K562 (cell line): Measurements from ENCODE around the gene LRMDA. TPM values are rescaled to one million over a fixed set of nuclear protein-coding genes. Genes with fewer than 3 reads are reported as not detected.

Source experiments
- ATAC-seq: fragments of 200-7000 bp; cut with Tn5 transposase; 3 replicates; pipeline ENCODE4 v1.9.1; 2020; ENCODE audit warnings: moderate library complexity
- BruUV-seq: library from RNA; stranded (reverse); fragments of 400-500 nt; replicated peaks from 2 replicates; lab custom pipeline; 2021; lab: Mats Ljungman, UMichigan
- CTCF ChIA-PET: fragments of 300-600 bp; formaldehyde crosslinking; extraction: SDS; loops from one replicate; lab custom pipeline; 2021; ENCODE audit warnings: low intra/inter-chr PET ratio; lab: Yijun Ruan, JAX
- POLR2A ChIA-PET: fragments of 300-600, 350-650 bp; sonication (Branson Sonifier 250); formaldehyde crosslinking; extraction: SDS; loops from one replicate; lab custom pipeline; 2021; ENCODE audit warnings: antibody characterized with exemption, inconsistent platforms; lab: Yijun Ruan, JAX
- DNase-seq, 4 experiments: peaks; one replicate each; pipeline versions ENCODE4 v3.0.0 to v3.0.0-alpha.2; 2011 to 2018; ENCODE audit warnings: low spot score in 3 of 4, mixed read lengths in 3 of 4; ENCODE audit errors: extremely low read depth in 1 of 4
- FAIRE-seq: peaks from 2 replicates; lab custom pipeline; 2011; peaks lifted over from hg19 to GRCh38; lab: Jason Lieb, UNC
- H2AFZ ChIP-seq: 2 replicates; pipeline ENCODE4 v1.6.0; 2011; ENCODE audit warnings: low read depth, low read length, control low read depth, inconsistent platforms
- H3K27ac ChIP-seq: fragments of 200-600 bp; 3 replicates; pipeline ENCODE4 v1.8.0; 2011; ENCODE audit warnings: low read depth, mild to moderate bottlenecking, control low read depth, inconsistent platforms, low read length, moderate library complexity, mixed read lengths; ENCODE audit errors: extremely low read depth
- H3K27me3 ChIP-seq, 2 experiments: fragments of 300-600 bp in 1 of 2; 2 replicates in 1 of 2; 3 replicates in 1 of 2; pipeline versions ENCODE4 v1.6.0 to v1.8.0; 2011; ENCODE audit warnings: inconsistent platforms in 2 of 2, low read length in 2 of 2, mild to moderate bottlenecking in 1 of 2, mixed read lengths in 1 of 2, moderate library complexity in 1 of 2; ENCODE audit not compliant: control insufficient read depth in 2 of 2, insufficient read depth in 2 of 2
- H3K36me3 ChIP-seq: fragments of 300-600 bp; 3 replicates; pipeline ENCODE4 v1.8.0; 2011; ENCODE audit warnings: mild to moderate bottlenecking, low read length, inconsistent platforms; ENCODE audit not compliant: control insufficient read depth, insufficient read depth
- H3K4me1 ChIP-seq, 2 experiments: fragments of 200-600 bp in 1 of 2; replicated peaks in 1 of 2; 2 replicates in 1 of 2; 3 replicates in 1 of 2; pipeline versions ENCODE4 v1.5.1 to v1.8.0; 2011; ENCODE audit warnings: inconsistent platforms in 2 of 2, low read length in 2 of 2, mild to moderate bottlenecking in 1 of 2, mixed read lengths in 1 of 2, moderate library complexity in 1 of 2; ENCODE audit not compliant: control insufficient read depth in 2 of 2, insufficient read depth in 2 of 2
- H3K4me2 ChIP-seq: 2 replicates; pipeline ENCODE4 v1.6.1; 2011; ENCODE audit warnings: low read length, control low read depth, inconsistent platforms, mixed read lengths; ENCODE audit not compliant: insufficient read depth
- H3K4me3 ChIP-seq: fragments of 200-600 bp; sonication (generic), shearing (Covaris generic); 2 replicates; pipeline ENCODE4 v1.5.1; 2016; ENCODE audit warnings: control low read depth, inconsistent platforms
- H3K79me2 ChIP-seq: fragments of 200-600 bp; 3 replicates; pipeline ENCODE4 v1.8.0; 2011; ENCODE audit warnings: low read length, inconsistent platforms; ENCODE audit not compliant: control insufficient read depth, insufficient read depth
- H3K9ac ChIP-seq, 2 experiments: 2 replicates each; pipeline versions ENCODE4 v1.6.0 to v1.6.1; 2011; ENCODE audit warnings: low read depth in 2 of 2, low read length in 2 of 2, control low read depth in 1 of 2, inconsistent platforms in 1 of 2, mild to moderate bottlenecking in 1 of 2, mixed read lengths in 1 of 2; ENCODE audit not compliant: insufficient read depth in 1 of 2
- H3K9me1 ChIP-seq: one replicate; pipeline ENCODE4 v1.6.0; 2011; ENCODE audit warnings: inconsistent platforms, mild to moderate bottlenecking, low read length, moderate library complexity; ENCODE audit not compliant: control insufficient read depth, insufficient read depth
- H3K9me3 ChIP-seq: replicated peaks from 2 replicates; pipeline ENCODE4 v1.5.1; 2011; ENCODE audit warnings: low read depth, low read length, inconsistent platforms; ENCODE audit not compliant: control insufficient read depth, insufficient read depth
- H4K20me1 ChIP-seq: replicated peaks from 2 replicates; pipeline ENCODE4 v1.6.1; 2011; ENCODE audit warnings: low read length, inconsistent platforms, mixed read lengths; ENCODE audit not compliant: control insufficient read depth, insufficient read depth
- ATF2 ChIP-seq: sonication (generic); formaldehyde crosslinking; IDR thresholded peaks from 2 replicates; pipeline ENCODE4 v1.8.1; 2022; ENCODE audit warnings: missing genetic modification reagents
- HDAC6 ChIP-seq: IDR thresholded peaks from 2 replicates; pipeline ENCODE4 v1.6.1; 2012; ENCODE audit warnings: low read depth, mild to moderate bottlenecking, control low read depth, inconsistent platforms, low read length, moderate library complexity
- KLF13 ChIP-seq: fragments of 450-650 bp; IDR thresholded peaks from 2 replicates; pipeline ENCODE4 v1.6.1; 2016; ENCODE audit warnings: missing genetic modification characterization, low read depth, mild to moderate bottlenecking, missing compliant biosample characterization, moderate library complexity, borderline replicate concordance
- NR2F6 ChIP-seq: fragments of 450-650 bp; formaldehyde crosslinking; IDR thresholded peaks from 2 replicates; pipeline ENCODE4 v1.4.0; 2020; ENCODE audit warnings: mild to moderate bottlenecking
- PREB ChIP-seq: sonication (generic); formaldehyde crosslinking; IDR thresholded peaks from 2 replicates; pipeline ENCODE4 v1.8.1; 2023; ENCODE audit warnings: mild to moderate bottlenecking, missing genetic modification reagents
- RBM34 ChIP-seq: fragments of 200-400 bp; formaldehyde crosslinking; IDR thresholded peaks from 2 replicates; pipeline ENCODE4 v1.6.1; 2018; ENCODE audit warnings: low read length, borderline replicate concordance; ENCODE audit not compliant: insufficient read depth
- STAT5A ChIP-seq: IDR thresholded peaks from 2 replicates; pipeline ENCODE4 v1.6.1; 2012; ENCODE audit warnings: low read length, inconsistent platforms, borderline replicate concordance
- WGBS: fragments of 100-300 bp; shearing (Covaris generic); methylation state at CpG from one replicate; pipeline ENCODE4 v1.1.6; 2016; ENCODE audit warnings: low coverage, mixed read lengths; ENCODE audit not compliant: insufficient coverage; ENCODE audit errors: missing lambda C conversion rate; 5-methylcytosine and 5-hydroxymethylcytosine counted together
- in situ Hi-C: fragments of 300-500 bp; cut with MboI; formaldehyde crosslinking; loops from 4 replicates; pipeline ENCODE4 v1.15.0; 2018; ENCODE audit warnings: inconsistent platforms, mixed read lengths
- intact Hi-C: fragments of 100-400 bp; cut with micrococcal nuclease; formaldehyde crosslinking; loops from 2 replicates; pipeline ENCODE4 v1.14.2; 2022
- polyA plus RNA-seq, 8 experiments: library from polyadenylated mRNA; depleted of rRNA in 4 of 8; stranded (reverse) in 5 of 8; unstranded in 3 of 8; fragments of >200 nt; fragmentation: Nextera tagmentation in 2 of 8; fragmentation: Illumina TruSeq in 1 of 8; extraction: Ambion mirVana in 2 of 8; extraction: Trizol in 1 of 8; gene quantifications; 2 replicates each; pipeline versions ENCODE4 v1.2.1 to v1.2.3, GENCODE V29; 2011 to 2014; ENCODE audit warnings: inconsistent platforms in 1 of 8, missing spikeins in 1 of 8
- total RNA-seq, 7 experiments: library from RNA; depleted of rRNA in 6 of 7; stranded (reverse); fragments of >200 nt in 6 of 7; fragmentation: Illumina TruSeq in 2 of 7; extraction: Trizol in 2 of 7; gene quantifications; 2 replicates each; pipeline versions ENCODE4 v1.2.1 to v1.2.3, GENCODE V29; 2011 to 2021; ENCODE audit warnings: low replicate concordance in 1 of 7

The LRMDA gene
- total and polyA plus RNA-seq, 9 of the 15 experiments (the other 6 are each of a cell fraction or from before 2014, with no cell fraction given) = 0.25 TPM; not detected in 8

- H3K27me3 ChIP-seq = no peaks in the 10 kb centered on the region
- intact Hi-C loops (no loop called here), in situ Hi-C loops (no loop called here)
- no TSS peak for BruUV-seq
- H3K4me2 ChIP-seq = no peak overlapping the region
- H3K9me3 ChIP-seq = no peaks in the 10 kb centered on the region
- H3K4me3 ChIP-seq = no peak overlapping the region
- no peaks in the 10 kb centered on the region for H3K4me1 ChIP-seq
- no peak overlapping the region for H2AFZ ChIP-seq
- no peak for TF ChIP-seq KLF13
- no peak for TF ChIP-seq NR2F6 (CRISPR knock-in tag)
- TF ChIP-seq RBM34 = no peak
- no peak for TF ChIP-seq STAT5A
- TF ChIP-seq HDAC6 = no peak
- TF ChIP-seq PREB (CRISPR knock-in tag) = no peak
- TF ChIP-seq ATF2 (CRISPR knock-in tag) = no peak
- H3K9me1 ChIP-seq = no peaks in the 10 kb centered on the region
- CTCF ChIA-PET = no interaction called here
- H3K79me2 ChIP-seq = no peaks in the 10 kb centered on the region
- FAIRE-seq (no peak), DNase-seq (no peak), ATAC-seq (no peak)
- no peaks in the 10 kb centered on the region for H3K36me3 ChIP-seq
- H4K20me1 ChIP-seq = no peaks in the 10 kb centered on the region
- H3K9ac ChIP-seq = no peak overlapping the region
- POLR2A ChIA-PET = no interaction called here
- 0% methylated on average over 1 of the region's 1 CpG for WGBS
- no peak overlapping the region for H3K27ac ChIP-seq
These were observed 193.2 kb downstream of the LRMDA start for GRCh38 chr10:75624638-75625037.
